HUES48 (cell line): ENCODE data around the gene EPN1.

Source experiments
- H3K27ac ChIP-seq: one replicate; pipeline ENCODE4 v1.7.0; 2013; ENCODE audit warnings: low read depth, low read length, inconsistent platforms
- H3K27me3 ChIP-seq: 2 replicates; pipeline ENCODE4 v1.6.1; 2013; ENCODE audit warnings: mild to moderate bottlenecking, low read length; ENCODE audit not compliant: control insufficient read depth, insufficient read depth
- H3K36me3 ChIP-seq: 2 replicates; pipeline ENCODE4 v1.6.1; 2013; ENCODE audit warnings: low read length; ENCODE audit not compliant: control insufficient read depth, insufficient read depth
- H3K4me1 ChIP-seq: 2 replicates; pipeline ENCODE4 v1.6.1; 2013; ENCODE audit warnings: mild to moderate bottlenecking, low read length; ENCODE audit not compliant: control insufficient read depth, insufficient read depth
- H3K4me3 ChIP-seq: 2 replicates; pipeline ENCODE4 v1.5.1; 2013; ENCODE audit warnings: mild to moderate bottlenecking, low read depth, low read length
- H3K9ac ChIP-seq: 2 replicates; pipeline ENCODE4 v1.6.1; 2013; ENCODE audit warnings: mild to moderate bottlenecking, low read depth, low read length, moderate library complexity
- H3K9me3 ChIP-seq: 2 replicates; pipeline ENCODE4 v1.6.1; 2013; ENCODE audit warnings: low read length; ENCODE audit not compliant: control insufficient read depth, insufficient read depth

EPN1 gene

DNA sequence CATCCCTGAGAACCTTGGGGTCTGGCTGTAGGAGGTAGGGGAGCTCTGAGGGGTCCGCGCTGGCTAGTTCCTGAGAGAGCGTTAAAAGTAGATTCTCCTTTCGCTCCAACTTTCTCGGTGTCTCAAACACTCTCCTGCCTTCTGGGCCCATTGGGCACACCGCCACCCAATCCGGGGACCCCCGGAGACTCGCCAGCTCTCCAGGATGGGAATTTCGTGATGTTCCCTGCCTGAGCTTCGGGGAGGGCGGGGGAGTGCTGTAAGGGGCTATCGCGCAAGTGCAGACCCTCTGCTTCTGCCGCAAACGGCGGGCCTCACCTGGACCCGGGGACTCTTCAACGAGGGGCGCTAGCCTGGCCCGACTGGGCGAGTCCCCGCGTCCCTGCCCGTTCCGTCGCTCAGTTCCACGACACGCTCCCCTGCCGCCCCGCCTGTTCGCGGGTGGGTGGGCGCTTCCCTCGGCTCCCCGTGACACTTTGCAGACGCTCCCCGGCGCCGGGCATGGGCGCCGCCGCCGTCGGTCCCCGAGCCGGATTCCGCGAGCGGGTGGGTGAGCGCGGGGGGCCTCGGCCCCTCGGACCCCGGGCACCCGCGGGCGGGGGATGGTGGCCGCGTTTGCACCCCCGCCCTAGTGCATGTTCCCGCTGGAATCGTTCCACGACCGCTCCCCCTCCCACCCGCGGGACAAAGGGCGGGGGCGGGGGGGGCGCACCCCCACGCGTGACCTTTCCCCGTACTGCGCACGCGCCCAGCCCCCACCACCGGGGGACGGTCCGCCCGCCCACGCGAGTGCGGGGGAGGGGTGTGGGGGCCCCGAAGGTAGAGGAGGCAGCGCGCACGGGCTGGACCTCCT lies 27.1 kb upstream of the EPN1 start, which contains the start of gene CCDC106:
Gene CCDC106, plus strand, starts transcription at position 481 of the 853 bp plus-strand sequence. CDS start 835 bp downstream, outside the sequence.
- Histone ChIP-seq H3K9me3 (no peaks in the 10 kb centered on the region), H3K36me3 (peaks cover 22% of the 10 kb centered on the region), H3K27ac (peak within 1 kb of the TSS; percentile 70), H3K4me3 (peak within 1 kb of the TSS; percentile 95), H3K9ac (peak within 1 kb of the TSS; percentile 77), H3K27me3 (no peaks in the 10 kb centered on the region), H3K4me1 (peaks cover 10% of the 10 kb centered on the region)

- Histone ChIP-seq H3K36me3 (peaks cover 22% of the 10 kb centered on the region), H3K9ac (peak overlapping the region; percentile 56; the same call in 1 of the 2 replicates), H3K4me1 (peaks cover 7% of the 10 kb centered on the region), H3K9me3 (no peaks in the 10 kb centered on the region), H3K27ac (no peak overlapping the region), H3K4me3 (peak overlapping the region; percentile 95), H3K27me3 (no peaks in the 10 kb centered on the region)
These were observed 26.3 kb upstream of the EPN1 start for GRCh38 chr19:55648585-55649267.

DNA sequence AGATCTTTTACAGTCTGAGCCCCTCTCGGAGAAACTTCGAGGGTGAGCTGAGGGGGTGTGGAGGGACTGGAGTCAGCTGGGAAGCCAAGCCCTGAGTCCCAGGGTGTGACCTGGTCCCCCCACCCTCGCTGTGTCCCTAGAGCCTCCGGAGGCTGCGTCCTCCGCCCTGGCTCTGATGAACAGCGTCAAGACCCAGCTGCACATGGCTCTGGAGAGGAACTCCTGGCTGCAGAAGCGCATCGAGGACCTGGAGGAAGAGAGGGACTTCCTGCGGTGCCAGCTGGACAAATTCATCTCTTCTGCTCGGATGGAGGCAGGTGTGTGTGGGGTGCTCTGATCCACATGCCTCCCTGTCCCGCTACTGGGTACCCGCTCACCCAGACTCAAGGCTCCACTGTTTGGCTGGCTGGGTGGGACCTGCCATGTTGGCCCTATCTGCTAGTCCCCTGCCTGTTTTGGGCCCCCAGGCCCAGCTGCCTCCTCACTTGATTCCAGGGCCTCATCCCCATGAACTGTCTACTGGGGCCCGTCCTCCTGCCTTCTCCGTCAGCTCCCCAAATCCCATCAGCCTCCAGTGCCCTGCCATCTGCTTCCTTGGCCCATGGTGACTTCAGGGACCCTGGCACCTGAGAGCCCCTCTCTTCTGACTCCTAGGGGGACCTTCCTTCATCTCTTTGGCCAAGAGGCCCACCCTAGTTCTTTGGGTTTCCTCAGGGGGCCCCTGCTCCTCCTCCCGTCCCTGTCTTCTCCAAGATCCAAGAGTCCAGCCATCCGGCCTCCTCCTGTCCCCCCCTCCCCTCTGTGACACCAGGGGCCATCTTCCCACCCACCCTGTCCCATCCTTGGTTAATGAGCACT lies 25.5 kb upstream of the EPN1 start:
- H3K4me1 ChIP-seq: peaks cover 7% of the 10 kb centered on the region
- no peak overlapping the region for H3K4me3 ChIP-seq
- no peak overlapping the region for H3K9ac ChIP-seq
- peaks cover 21% of the 10 kb centered on the region for H3K36me3 ChIP-seq
- no peaks in the 10 kb centered on the region for H3K27me3 ChIP-seq
- H3K27ac ChIP-seq: no peak overlapping the region
- H3K9me3 ChIP-seq: no peaks in the 10 kb centered on the region

DNA sequence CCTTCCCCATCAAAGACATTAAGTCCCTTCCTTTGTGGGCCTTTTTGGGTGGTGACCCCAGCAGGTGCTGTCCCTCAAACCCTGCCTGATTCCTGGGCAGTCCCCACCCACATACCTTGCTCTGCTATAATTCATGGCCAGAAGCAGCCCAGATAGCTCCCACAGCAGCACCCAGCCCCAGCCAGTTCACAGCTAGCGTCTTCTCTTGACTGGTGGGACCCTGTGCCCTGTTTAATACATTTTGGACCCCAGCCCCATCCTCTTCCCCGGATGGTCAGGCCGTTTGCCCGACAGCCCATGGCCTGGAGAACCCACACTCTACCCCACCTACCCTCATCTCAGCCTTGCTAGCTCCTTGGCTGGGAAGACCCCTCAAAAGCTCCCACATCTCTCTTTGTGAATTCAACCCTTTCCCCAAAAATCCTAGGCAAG lies 24.9 kb upstream of the EPN1 start:
- peaks cover 7% of the 10 kb centered on the region for H3K4me1 ChIP-seq
- no peak overlapping the region for H3K4me3 ChIP-seq
- peaks cover 14% of the 10 kb centered on the region for H3K36me3 ChIP-seq
- no peaks in the 10 kb centered on the region for H3K27me3 ChIP-seq
- no peak overlapping the region for H3K9ac ChIP-seq
- H3K9me3 ChIP-seq: no peaks in the 10 kb centered on the region
- no peak overlapping the region for H3K27ac ChIP-seq

DNA sequence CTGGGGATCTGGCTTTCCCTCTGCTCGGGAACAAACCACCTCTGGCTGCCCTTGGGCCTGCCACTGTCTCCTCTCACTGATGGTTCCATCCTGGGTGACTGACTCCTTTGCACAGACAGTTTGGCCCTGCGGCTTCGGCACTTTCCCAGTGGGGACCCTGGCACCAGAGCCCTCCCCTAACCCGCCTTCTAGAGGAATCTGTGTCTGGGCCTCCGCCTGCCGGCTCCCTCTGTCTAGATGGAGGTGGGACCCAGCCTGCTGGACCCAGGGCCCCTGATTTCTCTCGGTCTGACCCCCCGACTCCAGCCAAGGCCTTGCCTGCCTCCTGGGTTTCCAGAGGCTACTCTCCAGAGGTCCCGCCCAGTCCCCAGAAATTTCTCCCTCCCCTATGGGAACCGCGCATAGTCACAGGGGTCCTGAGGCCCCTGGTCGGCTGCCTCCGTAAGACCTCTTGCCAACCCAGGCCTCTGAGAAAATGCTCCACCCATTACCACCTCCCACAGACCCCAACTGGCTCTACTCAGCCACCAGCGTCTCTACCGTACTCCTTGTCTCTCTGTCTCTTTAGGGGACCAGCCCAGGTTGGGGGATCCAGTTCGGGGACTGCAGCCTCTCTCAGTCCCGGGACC lies 24.3 kb upstream of the EPN1 start:
- H3K9me3 ChIP-seq: no peaks in the 10 kb centered on the region
- no peaks in the 10 kb centered on the region for H3K27me3 ChIP-seq
- H3K27ac ChIP-seq: no peak overlapping the region
- no peak overlapping the region for H3K9ac ChIP-seq
- peaks cover 7% of the 10 kb centered on the region for H3K4me1 ChIP-seq
- H3K4me3 ChIP-seq: no peak overlapping the region
- peaks cover 9% of the 10 kb centered on the region for H3K36me3 ChIP-seq

GRCh38 chr19:55651236-55651635 lies 23.8 kb upstream of the EPN1 start:
- no peak overlapping the region for H3K9ac ChIP-seq
- peaks cover 10% of the 10 kb centered on the region for H3K4me1 ChIP-seq

GRCh38 chr19:55652311-55653128 lies 22.5 kb upstream of the EPN1 start:
- Histone ChIP-seq H3K27me3 (no peaks in the 10 kb centered on the region), H3K27ac (no peak overlapping the region), H3K4me1 (peaks cover 16% of the 10 kb centered on the region), H3K4me3 (no peak overlapping the region), H3K36me3 (peaks cover 11% of the 10 kb centered on the region; the same call in 1 of the 2 replicates), H3K9me3 (no peaks in the 10 kb centered on the region), H3K9ac (no peak overlapping the region)

More at GRCh38 chr19:55651236-55651635, 23.8 kb upstream of the EPN1 start:
- Histone ChIP-seq H3K27me3 (no peaks in the 10 kb centered on the region), H3K27ac (no peak overlapping the region), H3K36me3 (peaks cover 6% of the 10 kb centered on the region; the same call in 1 of the 2 replicates), H3K9me3 (no peaks in the 10 kb centered on the region), H3K4me3 (no peak overlapping the region)

DNA sequence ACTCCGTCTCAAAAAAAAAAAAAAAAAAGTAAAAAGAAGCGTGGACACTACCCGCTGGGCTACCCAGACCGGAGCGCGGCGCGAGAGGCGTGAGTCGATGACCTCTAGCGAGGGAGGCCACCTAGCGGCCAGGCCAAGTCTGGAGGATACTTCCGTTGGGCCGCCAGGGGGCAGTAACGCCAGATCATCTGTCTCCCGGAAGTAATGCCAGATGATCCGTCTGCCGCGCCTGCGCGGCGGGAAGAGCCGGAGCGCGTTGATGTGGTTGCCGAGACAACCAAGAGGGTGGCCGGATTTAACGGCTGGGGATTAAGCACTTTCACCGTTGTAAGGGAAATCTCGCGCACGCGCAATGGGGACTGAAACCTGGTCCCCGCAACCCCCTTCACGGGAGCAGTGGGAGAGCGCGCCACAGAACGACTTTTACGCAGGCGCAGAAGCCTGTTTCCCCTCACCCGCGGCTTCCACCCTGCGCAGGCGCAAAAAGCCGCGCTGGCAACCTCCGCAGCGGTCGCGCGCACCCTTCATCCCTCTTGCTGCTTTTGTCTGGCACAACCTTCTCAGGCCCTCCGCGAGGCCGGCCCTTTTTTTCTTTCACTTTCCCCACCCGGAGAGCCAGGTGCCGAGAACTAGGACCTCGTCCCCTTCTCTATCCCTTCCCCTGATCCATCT lies 21.2 kb upstream of the EPN1 start:
- Histone ChIP-seq H3K4me1 (peaks cover 21% of the 10 kb centered on the region), H3K36me3 (peaks cover 16% of the 10 kb centered on the region; the same call in 1 of the 2 replicates), H3K9ac (peak overlapping the region; percentile 98), H3K27me3 (no peaks in the 10 kb centered on the region), H3K4me3 (peak overlapping the region; percentile 89), H3K27ac (peak overlapping the region; percentile 100), H3K9me3 (no peaks in the 10 kb centered on the region)

DNA sequence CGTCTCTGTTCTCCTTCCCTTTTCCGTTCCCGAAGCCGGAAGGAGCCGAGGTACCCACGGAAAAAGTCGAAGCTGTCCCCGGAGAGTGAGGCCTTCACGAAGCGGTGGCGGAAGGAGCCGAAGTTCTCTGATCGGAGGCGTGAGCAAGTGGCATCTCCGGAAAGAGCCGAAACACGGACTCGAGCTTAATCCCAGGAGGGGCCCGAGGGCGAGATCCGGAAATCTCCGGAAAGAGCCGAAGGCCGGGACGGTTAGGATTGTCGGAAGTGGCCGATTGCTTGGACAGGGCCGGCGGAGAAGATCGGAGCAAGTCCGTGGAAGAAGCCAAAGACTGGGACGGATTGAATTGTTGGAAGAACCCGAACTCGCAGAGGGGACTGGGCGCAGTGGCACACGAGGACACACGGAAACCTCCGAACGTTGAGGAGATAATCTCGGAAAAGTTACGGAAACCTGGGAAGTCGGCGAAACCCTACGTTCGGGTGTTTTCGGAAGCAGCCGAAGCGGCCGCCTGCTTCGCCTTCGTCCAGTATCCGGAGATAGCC lies 20.6 kb upstream of the EPN1 start:
- Histone ChIP-seq H3K4me1 (peaks cover 21% of the 10 kb centered on the region), H3K36me3 (peaks cover 19% of the 10 kb centered on the region), H3K27me3 (no peaks in the 10 kb centered on the region), H3K27ac (peak overlapping the region; percentile 100), H3K4me3 (peak overlapping the region; percentile 89), H3K9ac (peak overlapping the region; percentile 98), H3K9me3 (no peaks in the 10 kb centered on the region)
